GM12892 (cell line): Measurements from ENCODE around the gene HMCN2.

Source experiments
- DNase-seq: peaks from one replicate; pipeline ENCODE4 v3.0.0; 2011; ENCODE audit not compliant: insufficient read length
- FAIRE-seq: peaks from 2 replicates; lab custom pipeline; 2011; peaks lifted over from hg19 to GRCh38; lab: Jason Lieb, UNC
- POLR2A ChIP-seq: IDR thresholded peaks from 2 replicates; pipeline ENCODE4 v1.6.1; 2011; ENCODE audit warnings: low read depth, low read length, control low read depth
- POLR2AphosphoS5 ChIP-seq: IDR thresholded peaks from 2 replicates; pipeline ENCODE4 v1.6.1; 2011; ENCODE audit warnings: low read depth, low read length, control low read depth
- TAF1 ChIP-seq: IDR thresholded peaks from 2 replicates; pipeline ENCODE4 v1.6.1; 2011; ENCODE audit warnings: low read depth, mild to moderate bottlenecking, control low read depth, low read length, borderline replicate concordance

HMCN2 gene

GRCh38 chr9:130287736-130288135 lies 22.2 kb downstream of the HMCN2 start:
- DNase-seq (no peak), FAIRE-seq (no peak)
- TF ChIP-seq POLR2AphosphoS5 (no peak), POLR2A (no peak), TAF1 (no peak)

GRCh38 chr9:130288393-130288792 lies 22.8 kb downstream of the HMCN2 start:
- no peak for TF ChIP-seq POLR2AphosphoS5
- TF ChIP-seq TAF1, result no peak
- no peak for TF ChIP-seq POLR2A
- DNase-seq (no peak), FAIRE-seq (no peak)

GRCh38 chr9:130288926-130289690 lies 23.5 kb downstream of the HMCN2 start:
- FAIRE-seq (no peak), DNase-seq (no peak)
- TF ChIP-seq TAF1 (no peak), POLR2A (no peak), POLR2AphosphoS5 (no peak)

DNA sequence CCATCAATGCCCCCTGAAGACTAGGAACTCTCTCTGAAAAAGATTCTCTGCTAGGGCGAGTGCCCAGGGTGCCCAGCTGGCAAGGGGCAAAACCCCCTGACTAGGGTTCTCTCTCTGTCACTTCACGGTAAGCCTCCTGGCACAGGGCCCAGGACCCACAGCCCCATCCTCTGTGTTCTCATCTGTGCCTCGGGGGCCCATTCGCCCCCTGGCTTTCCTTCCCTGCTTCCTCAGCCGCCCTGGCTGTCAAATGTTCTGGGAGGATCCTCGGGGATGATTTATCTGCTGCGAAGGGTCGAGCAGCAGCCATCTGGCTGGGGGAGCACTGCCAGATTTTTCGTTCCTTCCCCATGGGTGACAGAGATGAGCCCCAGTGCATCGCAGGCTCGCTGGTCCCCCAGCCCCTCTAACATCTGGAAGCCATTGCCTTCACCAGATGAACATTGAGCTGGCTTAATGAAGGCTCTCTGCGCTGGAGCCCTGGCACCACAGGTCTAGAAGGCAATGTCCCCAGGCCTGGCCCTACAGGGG lies 24.2 kb downstream of the HMCN2 start:
- DNase-seq (no peak), FAIRE-seq (no peak)
- no peak for TF ChIP-seq TAF1
- no peak for TF ChIP-seq POLR2AphosphoS5
- TF ChIP-seq POLR2A, result no peak

DNA sequence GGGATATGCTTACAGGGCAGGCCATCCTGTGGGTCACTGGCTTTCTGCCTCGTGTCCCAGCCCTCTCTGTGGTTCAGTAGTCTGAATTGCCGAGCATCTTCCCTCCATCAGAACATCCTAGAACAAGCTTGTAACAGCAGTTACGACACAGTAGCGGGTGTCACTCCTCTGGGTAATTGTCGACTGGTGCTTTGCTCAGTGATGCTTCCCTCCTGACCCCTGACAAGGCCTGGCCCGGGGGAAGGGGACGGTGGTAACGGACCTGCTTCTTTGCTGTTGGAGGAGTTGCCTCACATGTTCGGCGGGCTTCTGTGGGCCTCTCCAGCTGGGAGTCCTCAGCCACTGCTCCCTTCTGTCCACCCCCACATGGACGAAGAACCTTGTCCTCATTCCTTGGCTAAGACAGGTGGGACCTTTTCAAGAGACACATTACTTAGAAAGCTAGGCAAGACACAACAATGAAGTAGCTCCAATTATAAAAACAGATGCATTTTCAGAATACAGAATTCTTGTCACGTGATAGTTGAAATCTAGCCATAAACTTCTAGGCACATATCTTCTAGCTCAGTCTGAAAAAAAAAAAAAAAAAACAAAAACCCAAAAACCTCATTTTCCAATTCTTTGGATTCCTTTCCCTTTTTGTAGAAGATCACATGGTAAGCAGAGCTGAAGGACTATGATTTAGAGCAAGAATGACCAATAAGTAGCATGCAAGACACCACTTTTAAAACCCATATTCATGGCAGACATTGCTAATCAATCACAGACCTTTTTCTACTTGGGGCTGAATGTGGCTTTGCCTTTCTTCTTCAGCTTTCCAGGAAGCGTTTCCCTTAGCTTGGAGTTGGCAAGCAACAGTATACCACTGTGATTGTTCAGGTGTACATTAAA lies 25.0 kb downstream of the HMCN2 start:
- no peak for TF ChIP-seq TAF1
- TF ChIP-seq POLR2A, result no peak
- no peak for TF ChIP-seq POLR2AphosphoS5
- FAIRE-seq, result no peak
- no peak for DNase-seq

DNA sequence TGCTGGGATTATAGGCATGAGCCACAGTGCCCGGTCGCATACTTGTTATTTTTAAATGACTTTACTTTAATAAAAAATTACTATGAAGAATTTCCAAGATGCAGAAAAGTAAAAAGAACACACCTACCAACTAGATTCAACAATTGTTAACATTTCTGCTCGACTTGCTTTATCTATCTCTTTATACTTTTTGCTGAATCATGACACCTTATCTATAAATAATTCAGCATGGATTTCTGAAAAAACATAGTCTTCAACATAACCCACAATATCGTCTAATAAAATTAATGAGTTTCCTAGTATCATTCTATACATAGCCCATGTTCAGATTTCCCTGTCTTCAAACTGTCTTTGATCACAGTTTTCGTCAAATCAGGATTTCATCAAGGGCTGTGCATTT lies 25.9 kb downstream of the HMCN2 start:
- TF ChIP-seq TAF1 (no peak), POLR2AphosphoS5 (no peak), POLR2A (no peak)

DNA sequence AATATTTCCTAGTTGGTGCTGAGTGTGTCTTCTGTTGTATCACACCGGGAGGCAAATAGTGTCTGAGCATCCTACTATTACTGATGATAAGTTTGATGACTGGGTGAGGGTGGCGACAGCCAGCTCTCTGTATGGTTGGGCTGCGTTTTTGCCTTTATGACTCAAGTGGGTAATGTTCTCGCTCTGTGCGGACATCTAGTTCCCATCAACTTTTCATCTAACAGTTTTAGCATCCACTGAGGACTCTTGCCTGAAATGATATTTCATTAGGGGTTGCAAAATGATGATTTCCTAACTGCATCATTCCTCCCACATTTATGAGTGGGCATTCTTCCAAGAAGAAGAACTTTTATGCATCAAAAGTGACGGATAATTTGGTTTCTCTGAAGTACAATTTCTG lies 26.5 kb downstream of the HMCN2 start:
- DNase-seq (no peak), FAIRE-seq (no peak)
- TF ChIP-seq POLR2A, result no peak
- no peak for TF ChIP-seq TAF1
- no peak for TF ChIP-seq POLR2AphosphoS5

More for the DNA sequence above, 25.9 kb downstream of the HMCN2 start:
- DNase-seq (no peak), FAIRE-seq (no peak)

DNA sequence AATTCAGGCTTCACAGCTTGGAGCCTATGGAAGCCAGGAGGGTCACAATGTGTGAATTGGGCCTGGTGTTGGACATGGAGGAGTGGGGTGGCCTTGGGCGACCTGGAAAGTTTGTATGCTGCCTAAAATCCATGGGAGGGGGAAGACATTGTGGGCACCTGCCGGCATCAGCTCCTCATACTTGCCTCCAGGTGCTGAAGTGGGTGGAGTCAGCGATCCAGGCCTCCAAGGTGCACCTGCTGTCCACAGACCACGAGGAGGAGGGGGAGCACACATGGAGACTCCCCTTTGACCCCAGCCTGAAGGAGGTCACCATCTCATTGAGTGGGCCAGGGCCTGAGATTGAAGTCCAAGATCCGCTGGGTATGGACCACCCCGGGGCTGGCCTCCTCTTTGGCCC lies 29.1 kb downstream of the HMCN2 start:
- DNase-seq (no peak), FAIRE-seq (no peak)
- TF ChIP-seq TAF1 (no peak), POLR2A (no peak), POLR2AphosphoS5 (no peak)

- TF ChIP-seq POLR2AphosphoS5 (no peak), TAF1 (no peak)
- no peak for FAIRE-seq
- DNase-seq, result no peak
These were observed 29.9 kb downstream of the HMCN2 start for GRCh38 chr9:130295431-130295830.

GRCh38 chr9:130295945-130296782 lies 30.6 kb downstream of the HMCN2 start:
- no peak for DNase-seq
- FAIRE-seq, result no peak
- TF ChIP-seq TAF1 (no peak), POLR2AphosphoS5 (no peak), POLR2A (no peak)

DNA sequence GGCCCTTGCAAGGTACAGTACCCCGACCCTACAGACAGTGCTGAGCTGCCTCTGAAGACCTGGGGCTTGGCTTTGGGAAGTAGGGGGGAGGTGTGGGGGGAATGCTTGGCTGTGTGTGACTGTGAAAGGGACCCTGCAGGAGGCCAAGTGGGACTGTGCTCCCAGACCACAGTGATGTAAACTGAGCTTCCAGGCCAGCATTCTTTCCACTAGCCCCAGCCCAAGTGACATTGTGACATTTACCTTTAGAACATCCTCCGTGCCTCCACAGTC lies 31.2 kb downstream of the HMCN2 start:
- FAIRE-seq (no peak), DNase-seq (no peak)

More for the DNA sequence above, 31.2 kb downstream of the HMCN2 start:
- no peak for TF ChIP-seq TAF1
- no peak for TF ChIP-seq POLR2AphosphoS5
- TF ChIP-seq POLR2A, result no peak
